Parathyroid adenoma (tissue), 2 donors: Measurements from ENCODE around the gene FARS2.

Experiments used
- H2AFZ ChIP-seq: fragments of 300-600 bp; sonication (generic); one replicate; pipeline ENCODE4 v1.7.0; 2017; ENCODE audit warnings: antibody characterized with exemption, mild to moderate bottlenecking
- H3K27ac ChIP-seq: fragments of 300-600 bp; sonication (generic); one replicate; pipeline ENCODE4 v1.7.0; 2017
- H3K27me3 ChIP-seq: fragments of 300-600 bp; sonication (generic); one replicate; pipeline ENCODE4 v1.7.0; 2017; ENCODE audit warnings: low read length; ENCODE audit not compliant: control insufficient read depth, insufficient read depth
- H3K36me3 ChIP-seq: fragments of 300-600 bp; sonication (generic); one replicate; pipeline ENCODE4 v1.7.0; 2017; ENCODE audit warnings: low read length; ENCODE audit not compliant: control insufficient read depth, insufficient read depth
- H3K4me1 ChIP-seq: fragments of 300-600 bp; sonication (generic); one replicate; pipeline ENCODE4 v1.7.0; 2017; ENCODE audit warnings: control low read depth
- H3K4me2 ChIP-seq: fragments of 300-600 bp; sonication (generic); one replicate; pipeline ENCODE4 v1.7.0; 2017; ENCODE audit warnings: low read length
- H3K4me3 ChIP-seq: fragments of 300-600 bp; sonication (generic); one replicate; pipeline ENCODE4 v1.7.0; 2017; ENCODE audit warnings: low read depth, low read length
- H3K79me2 ChIP-seq: fragments of 300-600 bp; sonication (generic); one replicate; pipeline ENCODE4 v1.7.0; 2017; ENCODE audit warnings: control low read depth
- H3K9ac ChIP-seq: fragments of 300-600 bp; sonication (generic); one replicate; pipeline ENCODE4 v1.7.0; 2017; ENCODE audit warnings: mild to moderate bottlenecking
- H3K9me3 ChIP-seq: fragments of 300-600 bp; sonication (generic); one replicate; pipeline ENCODE4 v1.7.0; 2017; ENCODE audit warnings: low read length; ENCODE audit not compliant: control insufficient read depth
- CTCF ChIP-seq: fragments of 300-600 bp; sonication (generic); IDR thresholded peaks from one replicate; pipeline ENCODE4 v1.7.0; 2017; ENCODE audit warnings: antibody characterized with exemption, mild to moderate bottlenecking
- donor health status: primary hyperparathyroidism.

Gene FARS2

DNA sequence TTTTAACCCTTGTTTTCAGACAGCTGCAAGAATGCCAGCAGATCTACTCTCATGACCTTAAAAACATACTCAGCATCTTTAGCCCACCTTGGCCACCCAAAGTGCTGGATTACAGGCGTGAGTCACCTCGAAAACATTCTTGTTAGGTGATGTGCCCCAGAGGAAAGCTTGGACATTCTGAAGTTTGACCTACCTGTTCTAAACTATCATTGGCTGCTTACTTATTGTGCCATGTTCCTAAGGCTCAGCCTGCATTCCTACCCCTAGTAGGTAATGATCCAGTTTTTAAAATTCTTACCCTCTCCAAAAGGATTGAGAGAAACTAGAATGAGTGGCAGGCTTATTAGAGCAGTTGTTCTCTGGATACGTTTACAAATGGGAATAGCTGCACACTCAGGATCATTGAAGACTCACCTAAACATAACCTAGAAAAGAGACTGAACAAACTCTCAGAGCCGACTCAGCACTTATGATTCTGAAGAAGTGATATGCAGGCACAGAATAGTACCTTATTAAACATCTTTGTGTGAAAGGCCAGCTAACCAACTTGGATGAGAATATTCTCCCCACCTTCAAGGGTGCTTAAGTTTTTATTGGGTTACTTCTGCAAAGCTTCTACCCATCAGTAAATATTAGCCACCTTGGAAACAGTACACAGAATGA lies 383.3 kb downstream of the FARS2 start:
- no peaks in the 10 kb centered on the region for H3K79me2 ChIP-seq
- H2AFZ ChIP-seq, result no peak overlapping the region
- no peak overlapping the region for H3K9ac ChIP-seq
- no peak for TF ChIP-seq CTCF
- no peaks in the 10 kb centered on the region for H3K4me1 ChIP-seq
- H3K9me3 ChIP-seq, result no peaks in the 10 kb centered on the region
- H3K27ac ChIP-seq, result no peak overlapping the region
- no peak overlapping the region for H3K4me2 ChIP-seq
- no peak overlapping the region for H3K4me3 ChIP-seq
- no peaks in the 10 kb centered on the region for H3K36me3 ChIP-seq
- no peaks in the 10 kb centered on the region for H3K27me3 ChIP-seq

- H3K4me2 ChIP-seq, result no peak overlapping the region
- no peak overlapping the region for H2AFZ ChIP-seq
- no peak overlapping the region for H3K9ac ChIP-seq
- H3K9me3 ChIP-seq, result no peaks in the 10 kb centered on the region
- no peak overlapping the region for H3K4me3 ChIP-seq
- no peaks in the 10 kb centered on the region for H3K4me1 ChIP-seq
- H3K36me3 ChIP-seq, result no peaks in the 10 kb centered on the region
- no peaks in the 10 kb centered on the region for H3K79me2 ChIP-seq
- H3K27ac ChIP-seq, result no peak overlapping the region
- no peak for TF ChIP-seq CTCF
- H3K27me3 ChIP-seq, result no peaks in the 10 kb centered on the region
These were observed 384.3 kb downstream of the FARS2 start for GRCh38 chr6:5645328-5646290.

- Histone ChIP-seq H3K79me2 (no peaks in the 10 kb centered on the region), H3K4me2 (no peak overlapping the region), H3K9ac (no peak overlapping the region), H3K4me3 (no peak overlapping the region), H2AFZ (no peak overlapping the region), H3K4me1 (peaks cover 6% of the 10 kb centered on the region), H3K27ac (no peak overlapping the region), H3K9me3 (no peaks in the 10 kb centered on the region), H3K27me3 (no peaks in the 10 kb centered on the region), H3K36me3 (no peaks in the 10 kb centered on the region)
- TF ChIP-seq CTCF, result no peak
These were observed 391.3 kb downstream of the FARS2 start for GRCh38 chr6:5652406-5653137.

DNA sequence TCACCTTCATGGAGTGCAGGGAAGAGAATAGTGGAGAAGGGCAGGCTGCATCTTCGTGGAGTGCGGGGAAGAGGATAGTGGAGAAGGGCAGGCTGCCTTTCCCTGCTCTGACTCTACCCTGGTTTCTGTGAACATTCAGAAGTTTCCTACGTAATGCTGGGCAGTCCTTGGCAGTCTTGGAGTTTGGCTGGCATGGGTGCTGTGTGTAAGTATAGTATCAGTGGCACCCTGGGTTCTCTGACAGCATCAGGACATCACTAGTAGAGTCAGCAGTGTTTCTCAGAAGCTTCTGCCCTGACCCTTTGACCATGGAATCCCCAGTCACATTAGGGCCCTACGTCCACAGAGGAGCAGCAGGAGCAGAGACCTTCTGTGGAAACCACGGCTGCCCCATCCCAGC lies 392.5 kb downstream of the FARS2 start:
- Histone ChIP-seq H3K36me3 (no peaks in the 10 kb centered on the region), H3K27ac (no peak overlapping the region), H3K27me3 (no peaks in the 10 kb centered on the region), H3K9me3 (no peaks in the 10 kb centered on the region), H3K4me3 (no peak overlapping the region), H2AFZ (no peak overlapping the region), H3K79me2 (no peaks in the 10 kb centered on the region), H3K4me2 (no peak overlapping the region), H3K9ac (no peak overlapping the region), H3K4me1 (peaks cover 6% of the 10 kb centered on the region)
- no peak for TF ChIP-seq CTCF
